Ishikawa (cell line): Measurements from ENCODE around the gene SLC16A3.

ENCODE experiments used
- CEBPB ChIP-seq: IDR thresholded peaks from 2 replicates; pipeline ENCODE4 v1.6.1; 2012
- CREB1 ChIP-seq: IDR thresholded peaks from 2 replicates; pipeline ENCODE4 v1.6.1; 2012; ENCODE audit warnings: low read depth
- EGR1 ChIP-seq: IDR thresholded peaks from 2 replicates; pipeline ENCODE4 v1.6.1; 2012
- EP300 ChIP-seq: IDR thresholded peaks from 2 replicates; pipeline ENCODE4 v1.6.1; 2012; ENCODE audit warnings: borderline replicate concordance
- FOXM1 ChIP-seq: IDR thresholded peaks from 2 replicates; pipeline ENCODE4 v1.6.1; 2012; ENCODE audit warnings: low read depth, borderline replicate concordance
- MAX ChIP-seq: IDR thresholded peaks from 2 replicates; pipeline ENCODE4 v1.6.1; 2012
- NFIC ChIP-seq: IDR thresholded peaks from 2 replicates; pipeline ENCODE4 v1.6.1; 2012
- RAD21 ChIP-seq: IDR thresholded peaks from 2 replicates; pipeline ENCODE4 v1.6.1; 2012; ENCODE audit warnings: low read depth
- TAF1 ChIP-seq: IDR thresholded peaks from 2 replicates; pipeline ENCODE4 v1.6.1; 2012; ENCODE audit warnings: low read depth, mild to moderate bottlenecking
- TCF12 ChIP-seq: IDR thresholded peaks from 2 replicates; pipeline ENCODE4 v1.6.1; 2012; ENCODE audit warnings: low read depth
- TEAD4 ChIP-seq: IDR thresholded peaks from 2 replicates; pipeline ENCODE4 v1.6.1; 2012
- YY1 ChIP-seq: IDR thresholded peaks from 2 replicates; pipeline ENCODE4 v1.6.1; 2012; ENCODE audit warnings: low read depth
- ZBTB7A ChIP-seq: IDR thresholded peaks from 2 replicates; pipeline ENCODE4 v1.6.1; 2012; ENCODE audit warnings: low read depth
- TF ChIP-seq, protein P1 (sequence below): IDR thresholded peaks from 2 replicates; pipeline ENCODE4 v1.6.1; 2012
- TF ChIP-seq, protein P2 (sequence below): IDR thresholded peaks from 2 replicates; pipeline ENCODE4 v1.6.1; 2012; ENCODE audit warnings: low read depth, mild to moderate bottlenecking

Gene SLC16A3

GRCh38 chr17:82235056-82235774, 6.4 kb downstream of the SLC16A3 start:
- TF ChIP-seq, protein P1, sequence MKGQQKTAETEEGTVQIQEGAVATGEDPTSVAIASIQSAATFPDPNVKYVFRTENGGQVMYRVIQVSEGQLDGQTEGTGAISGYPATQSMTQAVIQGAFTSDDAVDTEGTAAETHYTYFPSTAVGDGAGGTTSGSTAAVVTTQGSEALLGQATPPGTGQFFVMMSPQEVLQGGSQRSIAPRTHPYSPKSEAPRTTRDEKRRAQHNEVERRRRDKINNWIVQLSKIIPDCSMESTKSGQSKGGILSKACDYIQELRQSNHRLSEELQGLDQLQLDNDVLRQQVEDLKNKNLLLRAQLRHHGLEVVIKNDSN = no peak
- no peak for TF ChIP-seq EGR1
- TF ChIP-seq ZBTB7A = 0 out of 2 replicates have a peak, but pooled peaks have one; percentile 1
- TF ChIP-seq, protein P2, sequence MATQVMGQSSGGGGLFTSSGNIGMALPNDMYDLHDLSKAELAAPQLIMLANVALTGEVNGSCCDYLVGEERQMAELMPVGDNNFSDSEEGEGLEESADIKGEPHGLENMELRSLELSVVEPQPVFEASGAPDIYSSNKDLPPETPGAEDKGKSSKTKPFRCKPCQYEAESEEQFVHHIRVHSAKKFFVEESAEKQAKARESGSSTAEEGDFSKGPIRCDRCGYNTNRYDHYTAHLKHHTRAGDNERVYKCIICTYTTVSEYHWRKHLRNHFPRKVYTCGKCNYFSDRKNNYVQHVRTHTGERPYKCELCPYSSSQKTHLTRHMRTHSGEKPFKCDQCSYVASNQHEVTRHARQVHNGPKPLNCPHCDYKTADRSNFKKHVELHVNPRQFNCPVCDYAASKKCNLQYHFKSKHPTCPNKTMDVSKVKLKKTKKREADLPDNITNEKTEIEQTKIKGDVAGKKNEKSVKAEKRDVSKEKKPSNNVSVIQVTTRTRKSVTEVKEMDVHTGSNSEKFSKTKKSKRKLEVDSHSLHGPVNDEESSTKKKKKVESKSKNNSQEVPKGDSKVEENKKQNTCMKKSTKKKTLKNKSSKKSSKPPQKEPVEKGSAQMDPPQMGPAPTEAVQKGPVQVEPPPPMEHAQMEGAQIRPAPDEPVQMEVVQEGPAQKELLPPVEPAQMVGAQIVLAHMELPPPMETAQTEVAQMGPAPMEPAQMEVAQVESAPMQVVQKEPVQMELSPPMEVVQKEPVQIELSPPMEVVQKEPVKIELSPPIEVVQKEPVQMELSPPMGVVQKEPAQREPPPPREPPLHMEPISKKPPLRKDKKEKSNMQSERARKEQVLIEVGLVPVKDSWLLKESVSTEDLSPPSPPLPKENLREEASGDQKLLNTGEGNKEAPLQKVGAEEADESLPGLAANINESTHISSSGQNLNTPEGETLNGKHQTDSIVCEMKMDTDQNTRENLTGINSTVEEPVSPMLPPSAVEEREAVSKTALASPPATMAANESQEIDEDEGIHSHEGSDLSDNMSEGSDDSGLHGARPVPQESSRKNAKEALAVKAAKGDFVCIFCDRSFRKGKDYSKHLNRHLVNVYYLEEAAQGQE = no peak
- 0 out of 2 replicates have a peak, but pooled peaks have one; percentile 19 for TF ChIP-seq NFIC
- TF ChIP-seq CEBPB = no peak

- TF ChIP-seq MAX = no peak
- no peak for TF ChIP-seq TAF1
- TF ChIP-seq ZBTB7A = no peak
- TF ChIP-seq TEAD4 = no peak
- TF ChIP-seq CEBPB = 0 out of 2 replicates have a peak, but pooled peaks have one; percentile 48
- no peak for TF ChIP-seq RAD21
- TF ChIP-seq EGR1 = no peak
- TF ChIP-seq, protein P1 = peak; percentile 1; the same call in 1 of the 2 replicates
- no peak for TF ChIP-seq YY1
- TF ChIP-seq, protein P2 = no peak
- no peak for TF ChIP-seq NFIC
- TF ChIP-seq EP300 = no peak
- TF ChIP-seq TCF12 = no peak
- no peak for TF ChIP-seq FOXM1
- peak; percentile 57; the same call in 1 of the 2 replicates for TF ChIP-seq CREB1
Measured at GRCh38 chr17:82235775-82236141, 6.9 kb downstream of the SLC16A3 start.

DNA sequence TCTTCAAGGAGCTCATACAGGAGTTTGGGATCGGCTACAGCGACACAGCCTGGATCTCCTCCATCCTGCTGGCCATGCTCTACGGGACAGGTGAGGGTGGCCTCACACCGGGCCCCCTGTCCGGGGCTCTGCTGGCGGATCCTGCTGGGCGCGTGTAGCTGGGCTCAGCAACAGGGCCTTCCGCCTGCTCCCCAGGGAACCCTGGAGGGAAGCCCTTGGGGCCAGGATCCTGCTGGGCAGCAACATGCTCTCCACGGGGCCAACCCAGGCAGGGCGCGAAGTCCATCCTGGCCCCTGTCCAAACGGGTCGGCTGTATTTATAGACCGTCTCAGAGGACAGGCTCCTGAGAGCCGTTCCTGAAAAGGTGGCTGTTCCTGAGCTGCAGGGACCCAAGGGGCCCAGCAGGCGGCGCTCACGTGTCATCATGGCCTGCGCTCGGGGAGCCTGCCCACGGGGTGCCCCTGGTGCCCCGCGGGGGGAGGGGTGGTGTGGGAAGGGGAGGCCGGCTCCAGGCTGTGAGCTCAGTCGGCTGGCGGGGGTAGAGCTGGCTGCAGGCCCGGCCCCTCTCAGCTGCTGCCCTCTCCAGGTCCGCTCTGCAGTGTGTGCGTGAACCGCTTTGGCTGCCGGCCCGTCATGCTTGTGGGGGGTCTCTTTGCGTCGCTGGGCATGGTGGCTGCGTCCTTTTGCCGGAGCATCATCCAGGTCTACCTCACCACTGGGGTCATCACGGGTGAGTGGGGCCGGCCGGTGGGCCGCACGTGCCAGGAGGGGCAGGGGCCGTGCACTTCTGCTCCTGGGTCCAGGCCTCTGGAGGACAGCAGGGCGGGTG, 7.5 kb downstream of the SLC16A3 start:
- TF ChIP-seq CEBPB = peak; percentile 21; the same call in 1 of the 2 replicates
- peak; percentile 99 for TF ChIP-seq MAX
- peak; percentile 41; the same call in 1 of the 2 replicates for TF ChIP-seq CREB1
- peak; percentile 79; the same call in 1 of the 2 replicates for TF ChIP-seq EP300
- peak; percentile 97 for TF ChIP-seq TCF12
- TF ChIP-seq TAF1 = no peak
- peak; percentile 35; the same call in 1 of the 2 replicates for TF ChIP-seq YY1
- TF ChIP-seq, protein P1 = no peak; the same call in none of the 2 replicates
- TF ChIP-seq NFIC = peak; percentile 99
- TF ChIP-seq, protein P2 = no peak
- TF ChIP-seq EGR1 = no peak; the same call in 1 of the 2 replicates
- TF ChIP-seq TEAD4 = peak; percentile 85
- peak; percentile 85 for TF ChIP-seq RAD21
- peak; percentile 87; the same call in 1 of the 2 replicates for TF ChIP-seq ZBTB7A
- peak; percentile 82 for TF ChIP-seq FOXM1
